Peyer's patch (tissue), 4 donors: ENCODE data around the gene CX3CL1.

Experiments
- CTCF ChIP-seq, 6 experiments: fragments of 450-650 bp in 4 of 6; fragments of 200-600 bp in 2 of 6; sonication (generic) in 1 of 6; IDR thresholded peaks; one replicate each; pipeline ENCODE4 v1.5.1; 2017 to 2019; ENCODE audit warnings: antibody characterized with exemption in 6 of 6, mild to moderate bottlenecking in 3 of 6, moderate library complexity in 1 of 6
- POLR2A ChIP-seq, 2 donors: fragments of 450-650 bp; IDR thresholded peaks; one replicate each; pipeline ENCODE4 v1.5.1; 2017; ENCODE audit warnings: antibody characterized with exemption in 2 of 2, mild to moderate bottlenecking in 2 of 2, moderate library complexity in 2 of 2

- no peak for TF ChIP-seq CTCF (IDR thresholded peaks at IDR 0.05)
- no peak for TF ChIP-seq POLR2A (IDR thresholded peaks at IDR 0.05)
These were observed 4.1 kb downstream of the CX3CL1 start for GRCh38 chr16:57376313-57376818.
